GM12878 (cell line): ENCODE data around the gene MTMR8. TPM values are rescaled to one million over a fixed set of nuclear protein-coding genes. Genes with fewer than 3 reads are reported as not detected.

Experiments
- ATAC-seq: fragments of 200-7000 bp; cut with Tn5 transposase; 3 replicates; pipeline ENCODE4 v1.9.1; 2020; ENCODE audit warnings: mild to moderate bottlenecking, moderate library complexity
- BruUV-seq: library from RNA; stranded (reverse); fragments of 400-500 nt; replicated peaks from 2 replicates; lab custom pipeline; 2021; lab: Mats Ljungman, UMichigan
- CTCF ChIA-PET: fragments of 300-600 bp; sonication (Branson Sonifier 250); formaldehyde crosslinking; extraction: SDS; loops from one replicate; lab custom pipeline; 2021; ENCODE audit warnings: inconsistent platforms; lab: Yijun Ruan, JAX
- POLR2A ChIA-PET: fragments of 350-600 bp; formaldehyde crosslinking; extraction: SDS; loops from one replicate; lab custom pipeline; 2021; ENCODE audit warnings: inconsistent platforms; lab: Charles Lee
- RAD21 ChIA-PET: fragments of 300-600 bp; sonication (Branson Sonifier 250); formaldehyde crosslinking; loops from one replicate; lab custom pipeline; 2023; ENCODE audit warnings: antibody characterized with exemption; ENCODE audit not compliant: unreplicated experiment; lab: Charles Lee
- SMC1A ChIA-PET: fragments of 300-600 bp; sonication (Branson Sonifier 250); formaldehyde crosslinking; loops from one replicate; lab custom pipeline; 2023; ENCODE audit not compliant: unreplicated experiment, uncharacterized antibody; lab: Charles Lee
- DNase-seq: peaks from one replicate; pipeline ENCODE4 v3.0.0-alpha.2; 2011; ENCODE audit warnings: low read depth, low spot score
- FAIRE-seq: peaks from 3 replicates; lab custom pipeline; 2011; peaks lifted over from hg19 to GRCh38; lab: Jason Lieb, UNC
- H2AFZ ChIP-seq: 2 replicates; pipeline ENCODE4 v1.6.0; 2011; ENCODE audit warnings: low read depth, low read length, control low read depth; ENCODE audit not compliant: control insufficient read depth
- H3K27ac ChIP-seq: 2 replicates; pipeline ENCODE4 v1.5.1; 2011; ENCODE audit warnings: control low read depth; ENCODE audit not compliant: control insufficient read depth, insufficient read depth
- H3K27me3 ChIP-seq, 2 experiments: replicated peaks in 1 of 2; 2 replicates each; pipeline versions ENCODE4 v1.6.0 to v1.6.1; 2011; ENCODE audit warnings: low read length in 1 of 2; ENCODE audit not compliant: control insufficient read depth in 2 of 2, insufficient read depth in 2 of 2
- H3K36me3 ChIP-seq, 2 experiments: 2 replicates each; pipeline ENCODE4 v1.5.1; 2011; ENCODE audit warnings: low read length in 1 of 2; ENCODE audit not compliant: control insufficient read depth in 2 of 2, insufficient read depth in 2 of 2
- H3K4me1 ChIP-seq: 2 replicates; pipeline ENCODE4 v1.6.1; 2011; ENCODE audit warnings: mild to moderate bottlenecking, low read length, moderate library complexity, mixed read lengths; ENCODE audit not compliant: control insufficient read depth, insufficient read depth
- H3K4me2 ChIP-seq: 2 replicates; pipeline ENCODE4 v1.6.0; 2011; ENCODE audit warnings: control low read depth; ENCODE audit not compliant: control insufficient read depth, insufficient read depth
- H3K4me3 ChIP-seq: fragments of 200-600 bp; sonication (generic); 2 replicates; pipeline ENCODE4 v1.5.1; 2016
- H3K79me2 ChIP-seq: 2 replicates; pipeline ENCODE4 v1.6.0; 2011; ENCODE audit warnings: low read length; ENCODE audit not compliant: control insufficient read depth, insufficient read depth
- H3K9ac ChIP-seq: 2 replicates; pipeline ENCODE4 v1.8.0; 2011; ENCODE audit warnings: low read length, control low read depth, mixed read lengths; ENCODE audit not compliant: control insufficient read depth, insufficient read depth
- H3K9me3 ChIP-seq: replicated peaks from 3 replicates; pipeline ENCODE4 v1.5.1; 2011; ENCODE audit warnings: mild to moderate bottlenecking, low read length; ENCODE audit not compliant: control insufficient read depth, insufficient read depth
- H4K20me1 ChIP-seq: 2 replicates; pipeline ENCODE4 v1.6.0; 2011; ENCODE audit not compliant: control insufficient read depth, insufficient read depth
- CHD4 ChIP-seq: fragments of 200-600 bp; sonication (generic); IDR thresholded peaks from 2 replicates; pipeline ENCODE4 v1.6.1; 2016; ENCODE audit warnings: mild to moderate bottlenecking
- FOXK2 ChIP-seq: fragments of 450-650 bp; IDR thresholded peaks from 2 replicates; pipeline ENCODE4 v1.6.1; 2017; ENCODE audit warnings: mild to moderate bottlenecking, moderate library complexity
- KLF5 ChIP-seq: fragments of 450-650 bp; IDR thresholded peaks from 2 replicates; pipeline ENCODE4 v1.6.1; 2014; ENCODE audit warnings: mild to moderate bottlenecking; ENCODE audit not compliant: partially characterized antibody
- NFXL1 ChIP-seq: fragments of 450-650 bp; IDR thresholded peaks from 2 replicates; pipeline ENCODE4 v1.6.1; 2017; ENCODE audit warnings: antibody characterized with exemption, mild to moderate bottlenecking, borderline replicate concordance
- PAX5 ChIP-seq: IDR thresholded peaks from 2 replicates; pipeline ENCODE4 v1.6.1; 2011; ENCODE audit warnings: low read depth, low read length, borderline replicate concordance
- PAX8 ChIP-seq: fragments of 450-650 bp; IDR thresholded peaks from 2 replicates; pipeline ENCODE4 v1.6.1; 2017; ENCODE audit warnings: mild to moderate bottlenecking, moderate library complexity
- RFX5 ChIP-seq: IDR thresholded peaks from 2 replicates; pipeline ENCODE4 v1.6.1; 2011; ENCODE audit warnings: low read depth, low read length, improper control_type of control experiment
- SRF ChIP-seq, 2 experiments: IDR thresholded peaks; 2 replicates each; pipeline ENCODE4 v1.6.1; 2011; ENCODE audit warnings: low read depth in 2 of 2, low read length in 2 of 2, mild to moderate bottlenecking in 1 of 2, moderate library complexity in 1 of 2
- ZNF24 ChIP-seq: fragments of 450-650 bp; IDR thresholded peaks from 2 replicates; pipeline ENCODE4 v1.6.1; 2017; ENCODE audit warnings: antibody characterized with exemption, mild to moderate bottlenecking
- WGBS: methylation state at CpG from one replicate; pipeline ENCODE4 v1.1.6; 2016; ENCODE audit warnings: low lambda C conversion rate; ENCODE audit not compliant: insufficient replicate concordance, insufficient coverage; ENCODE audit errors: missing lambda C conversion rate; 5-methylcytosine and 5-hydroxymethylcytosine counted together
- in situ Hi-C: fragments of 300-500 bp; cut with MboI; formaldehyde crosslinking; loops from 9 replicates; pipeline ENCODE4 v1.14.3; 2018; ENCODE audit warnings: mixed read lengths
- intact Hi-C: fragments of 100-400 bp; cut with micrococcal nuclease; formaldehyde crosslinking; loops from one replicate; pipeline ENCODE4 v1.14.2; 2022; ENCODE audit not compliant: unreplicated experiment
- polyA plus RNA-seq, 11 experiments: library from polyadenylated mRNA; depleted of rRNA in 4 of 11; unstranded in 6 of 11; stranded (reverse) in 5 of 11; fragments of >200 nt; fragmentation: Nextera tagmentation in 4 of 11; fragmentation: Illumina TruSeq in 1 of 11; extraction: Ambion mirVana in 4 of 11; extraction: Trizol in 1 of 11; gene quantifications; 1 replicate in 1 of 11; 2 replicates in 10 of 11; pipeline versions ENCODE4 v1.2.1 to v1.2.3, GENCODE V29; 2011 to 2016; ENCODE audit warnings: inconsistent platforms in 2 of 11, missing spikeins in 2 of 11, low read depth in 1 of 11
- total RNA-seq, 4 experiments: library from RNA; depleted of rRNA in 3 of 4; stranded (reverse); fragments of >200 nt in 3 of 4; fragmentation: Illumina TruSeq in 1 of 4; extraction: Trizol in 1 of 4; gene quantifications; 2 replicates each; pipeline versions ENCODE4 v1.2.1 to v1.2.3, GENCODE V29; 2013 to 2021
- TF ChIP-seq, protein P1 (sequence below): IDR thresholded peaks from 2 replicates; pipeline ENCODE4 v1.6.1; 2012; ENCODE audit warnings: low read length, inconsistent platforms
- TF ChIP-seq, protein P2 (sequence below): fragments of 450-650 bp; IDR thresholded peaks from 2 replicates; pipeline ENCODE4 v1.6.1; 2016; ENCODE audit warnings: mild to moderate bottlenecking, moderate library complexity, borderline replicate concordance
- TF ChIP-seq, protein P3 (sequence below): fragments of 450-650 bp; formaldehyde crosslinking; IDR thresholded peaks from 2 replicates; pipeline ENCODE4 v1.4.0; 2020; ENCODE audit warnings: mild to moderate bottlenecking, moderate library complexity
- TF ChIP-seq, protein P4 (sequence below): IDR thresholded peaks from 2 replicates; pipeline ENCODE4 v1.6.1; 2012; ENCODE audit warnings: low read depth, low read length, improper control_type of control experiment

MTMR8 gene
- total and polyA plus RNA-seq, 10 of the 15 experiments (the other 5 are each of a cell fraction or from before 2014, with no cell fraction given) = 2.0 to 4.7 (median 3.6) TPM

DNA sequence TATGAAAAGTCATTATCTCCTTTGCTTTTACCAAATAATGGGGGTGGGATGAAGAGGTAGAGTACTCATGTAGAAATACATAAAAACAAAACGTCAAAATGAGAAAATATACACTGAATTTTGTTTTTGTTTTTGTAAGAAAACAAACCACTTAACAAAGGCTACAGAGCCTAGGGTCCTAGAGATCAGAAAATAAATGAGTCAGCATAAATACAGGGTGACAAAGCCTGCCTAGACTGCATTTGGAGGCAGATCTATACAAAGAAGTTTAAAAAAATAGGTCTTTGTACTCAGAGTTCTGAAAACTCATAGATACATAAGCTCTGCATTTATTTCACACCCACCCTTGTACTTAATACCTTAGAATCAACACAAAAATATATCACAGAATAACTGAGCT lies 52.4 kb downstream of the MTMR8 start (continued):
- TF ChIP-seq, protein P1, sequence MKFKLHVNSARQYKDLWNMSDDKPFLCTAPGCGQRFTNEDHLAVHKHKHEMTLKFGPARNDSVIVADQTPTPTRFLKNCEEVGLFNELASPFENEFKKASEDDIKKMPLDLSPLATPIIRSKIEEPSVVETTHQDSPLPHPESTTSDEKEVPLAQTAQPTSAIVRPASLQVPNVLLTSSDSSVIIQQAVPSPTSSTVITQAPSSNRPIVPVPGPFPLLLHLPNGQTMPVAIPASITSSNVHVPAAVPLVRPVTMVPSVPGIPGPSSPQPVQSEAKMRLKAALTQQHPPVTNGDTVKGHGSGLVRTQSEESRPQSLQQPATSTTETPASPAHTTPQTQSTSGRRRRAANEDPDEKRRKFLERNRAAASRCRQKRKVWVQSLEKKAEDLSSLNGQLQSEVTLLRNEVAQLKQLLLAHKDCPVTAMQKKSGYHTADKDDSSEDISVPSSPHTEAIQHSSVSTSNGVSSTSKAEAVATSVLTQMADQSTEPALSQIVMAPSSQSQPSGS = no peak
- no peak for TF ChIP-seq RFX5
- no peak for TF ChIP-seq FOXK2
- no peak for TF ChIP-seq CHD4
- TF ChIP-seq SRF (IDR thresholded peaks at IDR 0.05; ENCODE audit: low read depth in 2 of 2, low read length in 2 of 2) = no peak
- TF ChIP-seq, protein P2, sequence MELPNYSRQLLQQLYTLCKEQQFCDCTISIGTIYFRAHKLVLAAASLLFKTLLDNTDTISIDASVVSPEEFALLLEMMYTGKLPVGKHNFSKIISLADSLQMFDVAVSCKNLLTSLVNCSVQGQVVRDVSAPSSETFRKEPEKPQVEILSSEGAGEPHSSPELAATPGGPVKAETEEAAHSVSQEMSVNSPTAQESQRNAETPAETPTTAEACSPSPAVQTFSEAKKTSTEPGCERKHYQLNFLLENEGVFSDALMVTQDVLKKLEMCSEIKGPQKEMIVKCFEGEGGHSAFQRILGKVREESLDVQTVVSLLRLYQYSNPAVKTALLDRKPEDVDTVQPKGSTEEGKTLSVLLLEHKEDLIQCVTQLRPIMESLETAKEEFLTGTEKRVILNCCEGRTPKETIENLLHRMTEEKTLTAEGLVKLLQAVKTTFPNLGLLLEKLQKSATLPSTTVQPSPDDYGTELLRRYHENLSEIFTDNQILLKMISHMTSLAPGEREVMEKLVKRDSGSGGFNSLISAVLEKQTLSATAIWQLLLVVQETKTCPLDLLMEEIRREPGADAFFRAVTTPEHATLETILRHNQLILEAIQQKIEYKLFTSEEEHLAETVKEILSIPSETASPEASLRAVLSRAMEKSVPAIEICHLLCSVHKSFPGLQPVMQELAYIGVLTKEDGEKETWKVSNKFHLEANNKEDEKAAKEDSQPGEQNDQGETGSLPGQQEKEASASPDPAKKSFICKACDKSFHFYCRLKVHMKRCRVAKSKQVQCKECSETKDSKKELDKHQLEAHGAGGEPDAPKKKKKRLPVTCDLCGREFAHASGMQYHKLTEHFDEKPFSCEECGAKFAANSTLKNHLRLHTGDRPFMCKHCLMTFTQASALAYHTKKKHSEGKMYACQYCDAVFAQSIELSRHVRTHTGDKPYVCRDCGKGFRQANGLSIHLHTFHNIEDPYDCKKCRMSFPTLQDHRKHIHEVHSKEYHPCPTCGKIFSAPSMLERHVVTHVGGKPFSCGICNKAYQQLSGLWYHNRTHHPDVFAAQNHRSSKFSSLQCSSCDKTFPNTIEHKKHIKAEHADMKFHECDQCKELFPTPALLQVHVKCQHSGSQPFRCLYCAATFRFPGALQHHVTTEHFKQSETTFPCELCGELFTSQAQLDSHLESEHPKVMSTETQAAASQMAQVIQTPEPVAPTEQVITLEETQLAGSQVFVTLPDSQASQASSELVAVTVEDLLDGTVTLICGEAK = no peak
- no peak for TF ChIP-seq NFXL1
- TF ChIP-seq, all 136 proteins: peak for 0

DNA sequence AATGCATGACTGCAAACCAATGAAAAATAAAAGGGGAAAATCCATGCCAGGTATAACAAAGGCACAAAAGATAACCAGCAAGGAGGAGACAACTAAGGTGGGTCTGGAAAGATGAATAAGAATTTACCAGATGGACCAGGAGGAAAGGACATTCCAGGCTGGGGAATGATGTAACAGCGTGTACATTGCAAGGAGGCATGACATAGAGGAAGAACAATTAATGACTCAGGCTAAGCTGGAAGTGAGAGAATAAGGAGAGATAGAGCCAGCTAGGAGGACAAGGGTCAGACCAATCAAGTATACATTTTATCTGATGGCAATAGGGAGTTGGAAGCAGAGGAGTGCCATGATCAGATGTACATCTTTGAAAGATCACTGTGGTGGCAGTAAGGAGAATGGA lies 57.0 kb downstream of the MTMR8 start:
- POLR2A ChIA-PET = no interaction called here
- no peak for DNase-seq
- Histone ChIP-seq H3K4me3 (no peak overlapping the region), H3K4me2 (no peak overlapping the region), H2AFZ (no peak overlapping the region), H3K9me3 (no peaks in the 10 kb centered on the region), H3K9ac (no peak overlapping the region), H3K79me2 (no peaks in the 10 kb centered on the region), H3K27ac (no peak overlapping the region), H3K36me3 (no peaks in the 10 kb centered on the region), H3K4me1 (no peaks in the 10 kb centered on the region), H4K20me1 (no peaks in the 10 kb centered on the region), H3K27me3 (no peaks in the 10 kb centered on the region)
- FAIRE-seq = no peak
- ATAC-seq = no peak
- CTCF ChIA-PET = interaction anchor here (0.6 kb wide), 1 partner anchor 285 kb away, joined by 3 read pairs; no protein-coding TSS in a partner anchor
- intact Hi-C loops = no loop called here
- 67% methylated on average over 1 of the region's 1 CpG for WGBS
- no TSS peak for BruUV-seq
- RAD21 ChIA-PET = no interaction called here
- in situ Hi-C loops = loop anchor here (10.0 kb wide), 1 partner anchor 57 kb away; the partner anchor contains the start of gene MTMR8
- SMC1A ChIA-PET = no interaction called here
- TF ChIP-seq, protein P3, sequence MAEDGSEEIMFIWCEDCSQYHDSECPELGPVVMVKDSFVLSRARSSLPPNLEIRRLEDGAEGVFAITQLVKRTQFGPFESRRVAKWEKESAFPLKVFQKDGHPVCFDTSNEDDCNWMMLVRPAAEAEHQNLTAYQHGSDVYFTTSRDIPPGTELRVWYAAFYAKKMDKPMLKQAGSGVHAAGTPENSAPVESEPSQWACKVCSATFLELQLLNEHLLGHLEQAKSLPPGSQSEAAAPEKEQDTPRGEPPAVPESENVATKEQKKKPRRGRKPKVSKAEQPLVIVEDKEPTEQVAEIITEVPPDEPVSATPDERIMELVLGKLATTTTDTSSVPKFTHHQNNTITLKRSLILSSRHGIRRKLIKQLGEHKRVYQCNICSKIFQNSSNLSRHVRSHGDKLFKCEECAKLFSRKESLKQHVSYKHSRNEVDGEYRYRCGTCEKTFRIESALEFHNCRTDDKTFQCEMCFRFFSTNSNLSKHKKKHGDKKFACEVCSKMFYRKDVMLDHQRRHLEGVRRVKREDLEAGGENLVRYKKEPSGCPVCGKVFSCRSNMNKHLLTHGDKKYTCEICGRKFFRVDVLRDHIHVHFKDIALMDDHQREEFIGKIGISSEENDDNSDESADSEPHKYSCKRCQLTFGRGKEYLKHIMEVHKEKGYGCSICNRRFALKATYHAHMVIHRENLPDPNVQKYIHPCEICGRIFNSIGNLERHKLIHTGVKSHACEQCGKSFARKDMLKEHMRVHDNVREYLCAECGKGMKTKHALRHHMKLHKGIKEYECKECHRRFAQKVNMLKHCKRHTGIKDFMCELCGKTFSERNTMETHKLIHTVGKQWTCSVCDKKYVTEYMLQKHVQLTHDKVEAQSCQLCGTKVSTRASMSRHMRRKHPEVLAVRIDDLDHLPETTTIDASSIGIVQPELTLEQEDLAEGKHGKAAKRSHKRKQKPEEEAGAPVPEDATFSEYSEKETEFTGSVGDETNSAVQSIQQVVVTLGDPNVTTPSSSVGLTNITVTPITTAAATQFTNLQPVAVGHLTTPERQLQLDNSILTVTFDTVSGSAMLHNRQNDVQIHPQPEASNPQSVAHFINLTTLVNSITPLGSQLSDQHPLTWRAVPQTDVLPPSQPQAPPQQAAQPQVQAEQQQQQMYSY (CRISPR knock-in tag) = no peak
- TF ChIP-seq CHD4 (no peak), PAX8 (no peak), ZNF24 (no peak), RFX5 (no peak), KLF5 (no peak), PAX5 (no peak)
- TF ChIP-seq, protein P4, sequence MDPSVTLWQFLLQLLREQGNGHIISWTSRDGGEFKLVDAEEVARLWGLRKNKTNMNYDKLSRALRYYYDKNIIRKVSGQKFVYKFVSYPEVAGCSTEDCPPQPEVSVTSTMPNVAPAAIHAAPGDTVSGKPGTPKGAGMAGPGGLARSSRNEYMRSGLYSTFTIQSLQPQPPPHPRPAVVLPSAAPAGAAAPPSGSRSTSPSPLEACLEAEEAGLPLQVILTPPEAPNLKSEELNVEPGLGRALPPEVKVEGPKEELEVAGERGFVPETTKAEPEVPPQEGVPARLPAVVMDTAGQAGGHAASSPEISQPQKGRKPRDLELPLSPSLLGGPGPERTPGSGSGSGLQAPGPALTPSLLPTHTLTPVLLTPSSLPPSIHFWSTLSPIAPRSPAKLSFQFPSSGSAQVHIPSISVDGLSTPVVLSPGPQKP = no peak
